NCI-H510A (cell line): ENCODE results near the gene ANKRD22.

Experiments used
- DNase-seq: peaks from one replicate; lab custom pipeline; 2025; lab: John Stamatoyannopoulos, UW

The ANKRD22 gene

DNA sequence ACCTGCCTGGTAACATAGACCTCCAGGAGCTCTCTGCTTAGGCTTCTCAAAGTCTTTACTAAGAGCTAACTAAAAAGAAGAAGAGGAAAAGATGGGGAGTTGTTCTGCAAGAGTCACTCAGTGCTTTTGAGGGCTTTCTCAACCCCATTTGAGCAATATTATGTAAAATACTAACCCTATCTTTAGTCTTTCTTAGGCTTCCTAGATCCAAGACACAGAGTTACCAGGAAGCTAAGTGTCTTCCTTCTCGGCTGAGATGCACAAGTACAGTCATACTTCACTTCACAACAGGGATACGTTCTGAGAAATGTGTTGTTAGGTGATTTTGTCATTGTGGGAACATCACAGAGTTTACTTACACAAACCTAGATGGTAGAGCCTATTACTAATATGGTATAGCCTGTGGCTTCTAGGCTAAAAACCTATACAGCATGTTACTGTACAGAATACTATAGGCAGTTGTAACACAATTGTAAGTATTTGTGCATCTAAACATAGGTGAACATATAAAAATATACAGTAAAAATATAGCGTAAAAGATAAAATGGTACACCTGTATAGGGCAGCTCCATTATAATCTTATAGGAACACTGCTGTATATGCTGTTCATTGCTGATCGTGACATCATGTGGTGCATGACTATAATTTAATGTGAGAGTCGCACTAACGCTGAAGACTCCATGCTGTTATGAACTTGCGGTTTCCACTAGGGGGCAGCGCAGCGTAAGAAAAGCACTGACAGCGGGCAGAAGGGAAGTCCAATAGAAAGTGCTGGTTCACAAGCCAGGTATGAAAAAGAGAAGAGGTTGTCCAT, 16.3 kb downstream of the ANKRD22 start:
- DNase-seq: peak; percentile 73

DNA sequence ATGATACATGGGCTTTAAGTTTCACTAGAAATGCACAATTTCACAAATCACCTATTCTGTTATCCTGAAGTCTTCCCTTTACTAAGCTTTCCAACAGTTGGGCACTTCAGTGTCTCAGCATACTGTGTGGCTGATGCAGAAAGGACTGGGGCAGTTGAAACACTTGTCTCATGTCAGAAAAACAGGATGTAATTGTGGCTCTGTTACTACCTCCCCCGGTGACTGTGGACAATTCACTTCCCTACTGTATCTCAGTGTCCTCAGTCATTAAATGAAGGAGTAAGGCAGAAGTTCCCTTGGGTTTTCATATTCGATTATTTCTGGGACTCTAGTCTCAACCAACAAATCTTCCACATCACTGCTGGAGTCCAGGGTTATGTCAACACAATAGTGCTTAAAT, 17.9 kb downstream of the ANKRD22 start:
- no peak for DNase-seq

DNA sequence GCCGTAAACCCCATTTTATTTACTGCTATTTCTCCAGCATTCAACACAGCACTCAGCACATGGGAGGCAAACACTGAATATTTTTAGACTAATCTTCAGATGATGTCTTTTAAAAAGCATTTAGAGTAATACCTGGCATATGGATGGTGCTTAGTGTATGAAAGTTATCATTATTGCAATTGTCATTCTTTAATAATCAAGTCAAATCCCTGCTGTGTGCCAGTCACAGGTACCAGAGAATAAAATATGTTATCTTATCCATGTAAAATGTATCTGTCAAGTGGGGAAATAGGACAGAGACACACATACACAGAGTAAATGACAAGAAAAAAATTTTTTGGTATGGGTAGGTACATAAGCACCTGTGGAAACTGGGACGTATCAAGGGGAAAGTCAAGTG, 18.5 kb downstream of the ANKRD22 start:
- no peak for DNase-seq

DNA sequence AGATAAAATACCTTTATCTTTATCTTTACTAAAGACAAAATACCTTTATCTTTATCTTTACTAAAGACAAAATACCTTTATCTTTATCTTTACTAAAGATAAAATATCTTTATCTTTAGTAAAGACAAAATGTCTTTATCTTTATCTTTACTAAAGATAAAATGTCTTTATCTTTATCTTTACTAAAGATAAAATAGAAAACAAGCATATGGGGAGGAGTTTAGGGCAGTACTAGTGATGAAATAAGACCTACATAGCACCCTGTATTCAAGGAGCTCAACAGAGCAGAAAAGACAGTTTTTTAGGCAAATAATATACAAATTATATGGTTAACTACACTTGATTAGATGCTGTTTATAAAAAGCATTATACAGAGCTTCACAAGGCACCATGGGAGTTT, 19.3 kb downstream of the ANKRD22 start:
- DNase-seq: no peak

DNA sequence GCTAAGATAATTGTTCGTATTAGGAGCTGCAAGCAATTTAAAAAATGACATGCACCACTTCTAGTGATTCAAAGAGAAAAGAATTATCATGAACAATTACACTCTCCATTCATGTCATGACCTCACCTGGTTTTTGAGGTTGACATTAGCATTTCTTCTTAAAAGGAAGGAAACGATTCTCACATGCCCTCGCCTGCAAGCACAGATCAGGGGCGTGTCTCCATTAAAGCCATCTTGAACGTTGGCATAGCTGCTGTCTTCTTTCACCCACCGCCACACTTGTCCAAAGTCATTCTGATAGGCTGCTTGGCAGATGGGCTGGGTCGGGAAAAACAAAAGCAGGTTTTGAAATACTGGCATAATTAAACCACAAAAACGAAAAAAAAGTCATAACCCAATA, 19.9 kb downstream of the ANKRD22 start:
- no peak for DNase-seq

DNA sequence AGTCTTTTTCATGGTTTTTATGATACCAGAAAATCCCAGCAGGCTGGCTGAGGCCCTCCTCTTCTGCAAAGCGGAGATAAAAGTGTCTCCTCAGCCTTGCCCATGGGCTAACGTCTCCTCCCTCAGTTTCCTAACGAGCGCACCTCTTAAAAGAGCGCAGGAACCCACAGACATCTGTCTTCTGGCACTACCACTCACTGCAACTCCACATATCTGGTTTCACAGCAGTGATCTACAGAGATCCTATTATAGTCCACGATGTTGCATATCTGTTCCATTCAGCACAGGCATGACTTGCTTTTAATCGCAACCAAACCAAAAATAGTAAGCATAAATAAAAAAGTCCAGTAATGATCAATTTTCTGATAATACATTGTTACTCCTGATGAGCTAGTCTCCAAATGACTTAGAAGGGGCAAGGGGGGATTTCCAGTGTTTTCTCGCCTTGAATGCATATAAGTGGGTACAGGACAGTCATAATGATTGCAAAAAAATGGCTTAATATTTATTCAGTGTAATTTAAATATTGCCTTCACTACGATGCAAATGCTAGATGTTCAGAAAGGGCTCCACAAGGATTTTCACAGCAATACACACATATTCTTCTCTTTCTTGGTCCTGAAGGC, 20.9 kb downstream of the ANKRD22 start:
- DNase-seq: no peak

DNA sequence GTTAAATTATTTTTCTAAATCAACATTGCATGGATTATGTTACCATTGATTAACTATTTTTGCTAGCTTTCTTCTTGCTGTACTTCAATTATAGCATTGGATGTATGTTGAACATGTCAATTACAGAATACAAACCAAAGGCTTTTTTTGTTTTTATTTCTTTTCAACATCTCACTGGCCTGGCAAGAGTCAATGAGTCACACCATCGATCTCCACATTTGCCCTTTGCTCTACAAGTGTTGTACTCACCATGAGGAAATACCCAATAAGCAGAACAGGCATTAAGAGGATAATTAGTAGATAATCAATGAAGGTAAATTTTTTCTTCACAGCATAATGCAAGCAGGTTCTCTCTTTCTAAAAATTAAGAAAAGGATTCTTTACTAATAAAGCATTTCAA, 23.3 kb downstream of the ANKRD22 start:
- DNase-seq: no peak

DNA sequence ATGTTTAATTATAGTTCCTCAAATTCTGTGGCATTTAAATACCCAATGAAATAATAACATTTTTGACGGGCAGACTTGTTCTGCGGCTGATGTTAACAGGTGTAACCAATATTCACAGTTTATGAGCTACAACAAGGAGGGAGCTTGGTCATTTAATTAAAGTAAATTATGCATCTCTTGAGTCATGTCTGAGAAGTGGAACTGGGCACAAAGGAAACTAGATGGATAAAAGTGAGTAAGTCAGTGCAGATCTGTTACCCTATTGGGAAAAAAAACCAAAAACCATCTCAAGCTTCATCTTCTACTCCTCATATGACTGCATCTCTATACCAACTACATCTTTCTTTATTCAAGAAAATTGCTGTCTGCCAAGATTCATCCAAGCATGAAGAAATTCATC, 24.0 kb downstream of the ANKRD22 start:
- no peak for DNase-seq

DNA sequence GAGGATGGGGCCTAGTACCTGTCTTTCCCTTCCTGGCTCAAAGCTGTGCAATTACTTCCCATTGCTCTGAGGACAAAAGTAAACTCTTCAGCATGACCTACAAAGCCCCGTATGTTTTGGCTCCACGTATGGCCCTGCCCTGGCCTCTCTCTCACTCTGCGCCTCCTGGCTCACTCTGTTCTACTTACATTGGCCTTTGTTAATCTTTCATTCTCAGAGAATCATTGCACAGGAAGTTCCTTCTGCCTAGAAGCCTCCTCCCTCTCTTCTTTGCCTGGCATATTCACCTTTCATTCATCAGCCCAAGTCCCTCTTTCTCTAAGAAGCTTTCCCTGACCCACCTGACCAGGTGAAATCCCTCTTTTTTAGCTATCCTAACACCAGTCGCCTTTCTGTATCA, 25.3 kb downstream of the ANKRD22 start:
- DNase-seq: no peak

DNA sequence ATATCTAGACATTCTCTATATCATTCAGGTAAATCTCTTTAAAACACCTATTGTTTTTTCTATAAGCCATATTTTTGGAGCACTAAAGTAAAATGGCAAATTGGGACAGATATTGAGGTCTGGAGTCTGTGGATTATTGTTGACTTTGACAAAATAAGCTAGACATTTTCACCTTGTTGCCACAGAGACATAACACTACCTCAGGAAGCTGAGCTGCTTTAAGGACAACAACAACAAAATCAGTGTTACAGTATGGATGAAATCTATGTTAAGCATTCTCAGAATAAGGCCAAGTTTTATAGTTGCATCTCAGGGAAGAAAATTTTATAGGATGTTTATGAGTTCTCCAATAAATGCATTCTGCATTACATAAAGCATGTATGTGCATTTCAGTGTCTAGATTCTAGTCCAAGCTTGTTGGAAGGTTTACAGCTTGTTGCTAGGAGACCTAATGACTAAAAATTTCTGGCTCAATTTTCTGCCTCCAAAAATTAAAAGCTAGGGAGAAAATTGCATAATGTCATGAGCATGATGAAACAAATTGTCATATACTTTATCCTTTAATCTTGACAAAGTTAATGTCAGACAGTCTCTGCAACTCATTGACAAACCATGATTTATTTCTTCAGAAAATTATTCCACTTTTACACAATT, 30.8 kb downstream of the ANKRD22 start:
- DNase-seq: no peak

DNA sequence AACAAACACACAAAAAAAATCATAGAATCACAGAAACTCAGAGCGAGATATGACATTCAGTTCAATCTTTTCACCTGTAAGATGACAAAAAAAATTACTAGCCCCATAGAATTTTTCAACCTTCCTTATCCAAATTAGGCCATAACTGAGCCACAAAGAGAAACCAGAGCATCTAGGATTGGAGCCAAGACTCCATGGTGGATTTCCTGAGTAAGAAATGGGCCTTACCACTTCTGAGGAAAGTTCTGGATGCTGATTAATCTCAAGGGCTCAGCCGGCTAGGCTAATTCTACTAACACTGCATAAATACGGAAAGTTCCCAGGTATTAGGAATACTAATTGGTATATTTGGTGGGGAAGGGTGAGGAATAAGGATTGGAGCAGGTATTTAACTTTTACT, 32.4 kb downstream of the ANKRD22 start:
- no peak for DNase-seq

DNA sequence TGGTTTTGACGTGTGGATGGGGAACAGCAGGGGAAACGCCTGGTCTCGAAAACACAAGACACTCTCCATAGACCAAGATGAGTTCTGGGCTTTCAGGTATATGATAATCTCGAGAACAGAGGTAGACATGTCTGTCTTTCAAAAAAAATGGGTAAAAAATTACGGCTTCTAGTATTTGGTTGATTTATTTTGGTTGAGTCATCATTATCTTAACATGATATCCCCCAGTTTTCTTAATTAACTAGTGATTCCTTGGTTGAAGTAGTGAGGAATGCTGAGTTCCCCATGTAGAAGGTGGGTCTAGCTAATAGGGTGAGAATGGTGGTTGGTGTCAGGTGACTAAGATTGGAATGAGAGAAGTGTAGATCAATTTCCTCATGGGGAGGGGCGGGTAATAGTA, 38.4 kb downstream of the ANKRD22 start:
- DNase-seq: no peak

DNA sequence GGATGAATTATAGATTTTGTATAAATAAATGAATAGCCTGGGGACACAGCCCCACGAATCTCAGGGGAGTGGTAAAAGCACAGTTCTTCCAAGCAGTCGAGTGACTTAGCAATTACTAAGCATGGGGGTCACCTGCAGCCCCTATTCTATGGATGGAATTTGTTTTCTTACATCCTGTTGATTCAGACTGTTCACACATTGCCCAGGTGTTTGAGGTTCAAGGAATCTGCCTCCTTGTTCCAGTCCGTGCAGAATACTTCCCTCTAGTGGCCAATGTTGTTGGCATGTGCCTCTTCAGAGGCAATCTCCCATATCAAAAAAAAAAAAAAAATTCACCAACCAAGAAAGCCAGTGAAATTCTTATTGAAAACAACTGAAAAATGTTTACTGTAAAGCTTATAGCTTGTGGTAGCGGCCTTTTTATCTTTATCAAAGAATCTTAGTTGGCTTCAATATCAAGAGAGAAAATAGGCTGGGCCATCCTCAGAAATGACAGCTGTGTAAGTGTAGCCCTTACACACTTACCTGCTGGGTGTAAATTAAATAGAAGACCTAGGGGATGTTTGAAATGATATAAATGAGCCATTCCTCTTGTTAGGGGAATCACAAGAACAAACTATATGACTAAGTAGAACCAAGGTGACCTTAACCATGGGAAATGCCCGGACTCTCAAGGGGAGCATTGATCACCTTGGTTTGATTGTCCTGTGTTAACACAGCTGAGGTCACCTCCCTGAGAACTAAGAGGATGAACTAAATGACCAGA, 41.3 kb downstream of the ANKRD22 start:
- no peak for DNase-seq

DNA sequence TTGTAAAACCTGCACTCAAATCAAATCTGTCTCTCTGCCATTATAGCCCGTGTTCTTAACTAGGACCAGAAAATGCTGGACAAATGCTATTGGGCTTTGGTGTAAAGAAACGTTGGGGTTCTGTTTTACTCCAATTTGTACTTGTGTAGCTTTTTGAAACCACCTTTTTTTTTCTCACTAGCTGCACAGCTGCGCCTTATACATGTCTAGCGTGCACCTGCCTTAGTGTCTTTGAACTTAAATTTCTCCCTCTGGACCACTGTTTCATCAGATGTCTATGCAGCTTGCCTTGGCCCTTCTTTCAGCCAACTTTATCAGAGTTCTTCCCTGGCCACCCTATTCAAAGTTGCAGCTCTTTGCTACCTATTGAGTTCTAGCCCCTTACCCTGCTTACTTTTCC, 42.0 kb downstream of the ANKRD22 start:
- no peak for DNase-seq

DNA sequence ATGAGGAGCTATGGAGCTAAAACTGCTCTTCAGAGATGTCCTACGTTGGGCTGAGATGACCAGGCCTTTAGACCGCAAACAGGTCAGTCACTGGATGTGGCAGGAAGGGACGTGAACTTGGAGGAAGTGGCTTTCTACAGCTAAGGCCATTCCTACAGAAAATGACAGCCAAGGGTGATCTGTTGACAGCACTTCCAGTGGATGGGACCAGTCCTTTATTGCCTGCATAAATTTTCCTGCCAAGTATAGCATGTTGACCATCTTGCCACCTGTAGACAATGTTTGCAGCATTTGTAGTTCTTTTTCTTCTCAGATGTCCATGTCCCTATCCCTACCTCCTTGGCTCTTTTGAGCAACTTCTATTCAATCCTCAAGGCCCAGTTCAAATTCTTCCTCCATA, 45.7 kb downstream of the ANKRD22 start:
- DNase-seq: no peak

DNA sequence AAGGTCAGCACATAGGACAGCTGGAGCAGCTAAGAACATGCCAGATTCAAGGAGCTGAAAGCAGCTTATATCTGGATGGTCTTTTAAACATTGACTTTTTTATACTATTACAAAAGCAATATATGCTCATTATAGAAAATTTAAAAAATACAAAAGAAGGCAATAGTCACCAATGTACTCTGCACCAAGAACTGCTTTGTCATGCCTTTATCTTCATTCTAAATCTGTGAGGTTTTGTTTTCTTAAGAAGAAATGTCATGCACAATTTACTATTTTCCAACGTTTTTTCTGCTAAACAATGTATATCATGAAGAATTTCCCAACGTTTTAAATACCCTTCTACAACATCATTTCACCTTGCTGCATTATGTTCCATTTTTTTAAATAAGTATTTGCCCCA, 46.3 kb downstream of the ANKRD22 start:
- DNase-seq: no peak

DNA sequence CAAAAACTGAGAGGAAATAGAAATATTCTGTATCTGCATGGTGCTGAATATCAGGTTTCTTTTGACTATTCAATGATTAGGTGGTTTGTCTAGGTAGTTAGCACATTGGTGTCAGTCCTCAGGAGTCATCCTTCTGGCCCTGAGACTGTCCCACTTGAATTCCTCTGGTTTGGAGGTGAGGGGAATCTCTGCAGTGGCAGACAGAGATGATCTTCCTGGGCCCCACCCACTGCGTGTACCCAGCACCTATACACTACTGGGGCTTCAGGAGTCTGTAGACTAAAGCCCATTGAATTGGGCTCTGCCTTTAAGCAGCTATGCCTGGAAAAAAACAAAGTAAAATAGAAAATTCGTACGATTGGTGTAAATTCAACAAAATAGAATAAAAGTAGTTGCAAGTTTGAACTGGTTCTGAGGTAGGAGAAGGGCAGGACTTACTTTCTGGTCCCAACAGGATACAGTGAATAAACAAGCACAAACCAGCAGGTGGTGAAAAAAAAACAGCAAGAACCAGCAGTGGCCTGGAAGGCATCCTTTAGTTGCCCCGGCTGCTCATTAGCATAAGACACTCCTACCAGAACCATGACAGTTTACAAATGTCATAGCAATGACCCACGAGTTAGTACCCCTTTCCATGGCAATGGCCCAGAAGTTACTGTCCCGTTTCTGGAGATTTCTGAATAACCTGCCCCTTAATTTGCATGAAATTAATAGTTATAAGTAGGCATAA, 47.4 kb downstream of the ANKRD22 start:
- DNase-seq: no peak

DNA sequence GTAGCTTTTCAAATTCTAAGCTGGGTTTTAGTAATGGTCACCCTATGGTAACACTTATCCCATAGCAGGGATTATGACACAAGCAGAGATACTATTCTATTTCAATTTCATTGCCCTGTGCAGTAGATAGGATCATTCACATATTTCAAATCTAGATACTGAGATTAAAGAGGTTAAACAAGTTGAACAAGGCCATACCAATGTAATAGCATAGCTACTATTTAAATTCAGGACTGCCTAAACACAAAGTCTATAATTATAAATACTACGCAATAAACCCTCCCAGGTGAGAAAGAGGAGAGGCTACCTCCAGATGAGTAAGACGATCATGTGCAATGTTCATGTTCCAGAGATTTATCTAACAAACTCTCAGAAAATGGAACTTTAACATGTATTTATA, 48.0 kb downstream of the ANKRD22 start:
- no peak for DNase-seq

DNA sequence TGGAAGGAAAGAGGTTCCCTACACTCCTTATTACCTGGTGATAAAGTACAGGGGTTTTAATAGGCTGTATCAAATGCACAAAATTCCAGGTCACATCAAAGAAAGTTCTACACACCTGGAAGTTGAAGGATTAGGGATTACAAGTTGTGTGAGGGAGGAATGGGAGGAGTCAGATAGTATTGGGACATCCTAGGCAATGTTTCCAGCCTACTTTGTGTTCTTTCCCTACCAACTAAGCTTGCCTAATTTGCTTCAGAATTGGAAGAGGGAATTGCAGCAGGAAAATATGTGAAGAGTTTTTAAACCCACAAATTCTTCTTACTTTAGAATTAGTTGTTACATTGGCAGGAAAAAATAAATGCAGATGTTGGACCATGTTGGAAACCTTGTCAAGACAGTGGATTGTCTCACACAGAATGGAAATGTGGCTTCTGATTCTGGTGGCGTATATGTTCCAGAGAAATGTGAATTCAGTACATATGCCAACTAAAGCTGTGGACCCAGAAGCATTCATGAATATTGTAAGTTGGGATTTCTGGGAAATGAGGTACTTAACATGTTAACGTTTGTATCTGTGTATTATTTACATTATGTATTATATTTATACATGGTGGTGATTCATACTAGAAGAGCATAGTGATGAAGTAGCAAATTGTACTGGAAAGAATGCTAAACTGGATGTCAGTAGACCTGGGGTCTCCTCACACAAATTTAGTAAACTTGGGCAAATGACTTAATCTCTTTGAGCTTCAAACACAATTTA, 48.9 kb downstream of the ANKRD22 start, which contains the start of gene LIPM:
LIPM (plus strand) TSS at position 208 of the 763 bp plus-strand sequence; CDS start at position 375, 167 bp downstream.
- no peak for DNase-seq

DNA sequence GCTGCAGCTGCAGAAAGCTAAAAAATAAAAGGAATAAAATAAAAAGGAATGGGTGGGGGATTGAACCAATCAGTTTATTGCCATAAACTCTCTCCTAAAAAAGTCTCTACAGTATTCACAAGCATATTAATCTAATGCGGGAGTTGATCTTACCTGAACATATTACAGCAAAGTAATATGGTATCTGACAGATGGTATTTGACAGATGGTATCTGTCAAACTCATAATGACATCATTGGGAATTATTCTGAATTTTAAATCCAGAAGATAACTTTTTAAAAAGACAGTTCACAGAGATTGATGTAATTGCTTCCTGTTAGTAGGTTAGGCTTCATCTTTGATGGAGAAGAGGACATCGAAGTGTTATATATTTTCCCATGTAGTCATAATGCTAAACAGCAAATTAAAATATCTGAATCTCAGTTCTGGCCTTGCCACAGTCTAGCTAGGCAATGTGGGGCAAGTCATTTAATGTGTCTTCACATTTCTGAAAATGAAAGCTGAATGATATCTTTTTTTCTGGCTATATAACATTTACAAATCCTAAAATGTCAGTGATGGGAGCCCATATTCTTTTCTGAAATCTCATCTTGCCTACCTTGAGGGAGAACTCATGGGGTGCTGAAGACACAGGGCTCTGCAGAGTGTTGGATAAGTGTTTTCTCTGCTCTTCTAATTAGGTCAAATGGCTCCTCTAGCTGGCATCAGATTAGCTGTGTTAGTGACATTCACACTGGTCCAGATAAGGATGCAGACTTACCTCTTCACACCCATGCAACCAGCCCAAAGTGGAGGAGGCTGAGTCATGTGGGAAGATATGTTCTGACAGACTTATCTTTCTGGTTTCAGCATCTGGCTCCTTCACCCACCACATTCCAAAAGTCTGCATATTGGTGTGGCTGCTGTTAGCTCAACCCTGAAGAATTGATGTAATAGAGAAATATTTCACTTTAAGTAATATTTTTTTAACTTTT, 51.2 kb downstream of the ANKRD22 start:
- no peak for DNase-seq
